Measurements from ENCODE around the gene CYP27C1.
"Not testable (repeated sequence)": the region's sequence is repeated elsewhere in the genome, so short reads cannot be mapped to it uniquely, and the experiment has no call there.

CYP27C1 gene

DNA sequence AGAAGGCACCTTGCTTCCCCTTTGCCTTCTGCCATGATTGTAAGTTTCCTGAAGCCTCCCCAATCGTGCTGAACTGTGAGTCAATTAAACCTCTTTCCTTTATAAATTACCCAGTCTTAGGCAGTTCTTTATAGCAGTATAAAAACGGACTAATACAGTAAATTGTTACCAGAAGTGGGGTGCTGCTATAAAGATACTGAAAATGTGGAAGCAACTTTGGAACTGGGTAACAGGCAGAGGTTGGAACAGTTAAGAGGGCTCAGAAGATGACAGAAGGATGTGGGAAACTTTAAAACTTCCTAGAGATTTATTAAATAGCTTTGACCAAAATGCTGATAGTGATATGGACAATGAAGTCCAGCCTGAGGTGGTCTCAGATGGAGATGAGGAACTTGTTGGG is 17.7 kb upstream of the CYP27C1 start:
- H3K4me1 ChIP-seq (ENCODE audit: control insufficient read depth in 1 of 2, insufficient read depth in 2 of 2, low read length in 2 of 2); H3K36me3 ChIP-seq (ENCODE audit: control insufficient read depth in 1 of 2, insufficient read depth in 2 of 2, low read length in 2 of 2); H3K27ac ChIP-seq (ENCODE audit: low read depth, low read length); H3K4me3 ChIP-seq (ENCODE audit: low read depth in 1 of 2, low read length in 2 of 2); H3K27me3 ChIP-seq (ENCODE audit: control insufficient read depth in 1 of 2, insufficient read depth in 2 of 2, low read length in 2 of 2); H3K9me3 ChIP-seq (ENCODE audit: control insufficient read depth in 1 of 2, low read length in 2 of 2); H3K9ac ChIP-seq (ENCODE audit: low read depth in 1 of 2, low read length in 2 of 2): not testable (repeated sequence)

DNA sequence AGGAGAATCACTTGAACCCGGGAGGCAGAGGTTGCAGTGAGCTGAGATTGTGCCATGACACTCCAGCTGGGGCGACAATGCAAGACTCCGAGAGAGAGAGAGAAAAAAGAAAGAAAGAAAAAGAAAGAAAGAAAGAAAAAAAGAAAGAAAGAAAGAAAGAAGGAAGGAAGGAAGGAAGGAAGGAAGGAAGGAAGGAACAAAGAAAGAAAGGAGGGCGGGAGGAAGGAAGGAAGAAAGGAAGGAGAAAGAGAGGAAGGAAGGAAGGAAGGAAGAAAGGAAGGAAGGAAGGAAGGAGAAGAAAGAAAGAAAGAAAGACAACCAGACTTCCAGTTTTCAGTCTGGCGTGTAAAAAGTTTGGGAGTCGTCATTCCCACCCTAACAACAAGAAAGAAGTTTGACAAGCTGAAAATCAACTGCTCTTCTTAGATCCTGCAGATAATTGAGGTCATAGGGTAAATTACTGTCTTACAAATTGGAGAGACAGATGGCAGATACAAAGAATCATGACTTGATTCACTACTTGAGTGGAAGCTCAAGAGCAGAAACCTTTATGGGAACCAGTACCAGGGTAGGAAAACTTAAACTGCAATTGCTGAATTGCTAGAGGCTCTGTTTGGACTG is 15.1 kb upstream of the CYP27C1 start:
- no peak overlapping the region for H3K27ac ChIP-seq (ENCODE audit: low read depth, low read length)
- no peaks in the 10 kb centered on the region for H3K4me1 ChIP-seq (ENCODE audit: control insufficient read depth in 1 of 2, insufficient read depth in 2 of 2, low read length in 2 of 2)
- no peaks in the 10 kb centered on the region for H3K9me3 ChIP-seq (ENCODE audit: control insufficient read depth in 1 of 2, low read length in 2 of 2)
- H3K36me3 ChIP-seq (ENCODE audit: control insufficient read depth in 1 of 2, insufficient read depth in 2 of 2, low read length in 2 of 2), result no peaks in the 10 kb centered on the region
- no peak overlapping the region for H3K9ac ChIP-seq (ENCODE audit: low read depth in 1 of 2, low read length in 2 of 2)
- no peaks in the 10 kb centered on the region for H3K27me3 ChIP-seq (ENCODE audit: control insufficient read depth in 1 of 2, insufficient read depth in 2 of 2, low read length in 2 of 2)
- H3K4me3 ChIP-seq (ENCODE audit: low read depth in 1 of 2, low read length in 2 of 2), result no peak overlapping the region

DNA sequence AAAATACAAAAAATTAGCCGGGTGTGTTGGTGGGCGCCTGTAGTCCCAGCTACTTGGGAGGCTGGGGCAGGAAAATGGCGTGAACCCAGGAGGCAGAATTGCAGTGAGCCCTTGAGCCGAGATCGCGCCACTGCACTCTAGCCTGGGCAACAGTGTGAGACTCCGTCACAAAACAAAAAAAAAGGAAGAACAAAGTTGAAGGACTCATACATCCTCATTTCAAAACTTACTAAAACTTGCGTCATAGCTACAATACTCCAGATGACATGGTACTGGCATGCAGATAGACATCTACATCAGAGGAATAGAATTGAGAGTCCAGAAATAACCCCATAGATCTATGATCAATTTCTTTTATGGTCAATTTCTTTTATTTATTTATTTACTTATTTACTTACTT is 13.6 kb upstream of the CYP27C1 start:
- Histone ChIP-seq H3K27me3 (ENCODE audit: control insufficient read depth in 1 of 2, insufficient read depth in 2 of 2, low read length in 2 of 2) (no peaks in the 10 kb centered on the region), H3K4me3 (ENCODE audit: low read depth in 1 of 2, low read length in 2 of 2) (no peak overlapping the region), H3K4me1 (ENCODE audit: control insufficient read depth in 1 of 2, insufficient read depth in 2 of 2, low read length in 2 of 2) (no peaks in the 10 kb centered on the region), H3K36me3 (ENCODE audit: control insufficient read depth in 1 of 2, insufficient read depth in 2 of 2, low read length in 2 of 2) (no peaks in the 10 kb centered on the region), H3K27ac (ENCODE audit: low read depth, low read length) (no peak overlapping the region), H3K9ac (ENCODE audit: low read depth in 1 of 2, low read length in 2 of 2) (no peak overlapping the region), H3K9me3 (ENCODE audit: control insufficient read depth in 1 of 2, low read length in 2 of 2) (no peaks in the 10 kb centered on the region)

DNA sequence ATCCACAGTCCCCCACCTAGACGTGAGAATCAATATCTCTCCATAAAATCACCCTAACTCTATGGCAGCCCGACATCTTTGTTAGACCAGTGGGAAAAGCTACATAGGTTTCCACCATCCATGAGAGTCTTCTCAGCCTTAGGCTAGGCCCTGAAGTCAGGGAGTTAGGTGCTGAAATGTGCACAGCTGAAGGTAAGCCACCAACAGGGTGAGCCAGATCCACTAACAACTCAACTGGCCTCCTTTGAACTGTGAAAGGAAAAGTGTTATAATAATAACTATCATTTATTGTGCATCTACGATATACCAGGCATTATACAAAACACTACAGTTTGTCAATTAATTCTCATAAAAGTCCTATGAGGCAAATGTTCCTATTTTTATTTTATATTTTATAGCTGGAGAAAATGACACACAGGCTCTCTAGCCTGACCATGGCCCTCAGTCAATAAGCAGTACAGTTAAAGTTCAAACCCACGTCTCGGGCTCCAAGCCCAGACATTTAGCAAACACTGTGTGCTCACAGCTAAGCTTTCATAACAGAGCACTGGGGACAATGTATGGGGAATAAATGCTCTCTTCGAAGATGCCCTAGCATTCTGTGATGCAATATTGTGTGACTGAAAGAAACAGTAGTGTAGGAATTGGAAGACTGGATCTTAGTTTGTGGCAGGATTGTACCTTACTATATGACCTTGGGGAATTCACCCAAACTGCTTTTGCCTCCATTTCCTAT is 11.2 kb upstream of the CYP27C1 start:
- Histone ChIP-seq H3K9ac (ENCODE audit: low read depth in 1 of 2, low read length in 2 of 2) (no peak overlapping the region), H3K27me3 (ENCODE audit: control insufficient read depth in 1 of 2, insufficient read depth in 2 of 2, low read length in 2 of 2) (no peaks in the 10 kb centered on the region), H3K4me1 (ENCODE audit: control insufficient read depth in 1 of 2, insufficient read depth in 2 of 2, low read length in 2 of 2) (peaks cover 6 to 7% of the 10 kb centered on the region in 2 donors), H3K27ac (ENCODE audit: low read depth, low read length) (no peak overlapping the region), H3K4me3 (ENCODE audit: low read depth in 1 of 2, low read length in 2 of 2) (no peak overlapping the region), H3K9me3 (ENCODE audit: control insufficient read depth in 1 of 2, low read length in 2 of 2) (peaks cover 0 to 2% of the 10 kb centered on the region in 2 donors), H3K36me3 (ENCODE audit: control insufficient read depth in 1 of 2, insufficient read depth in 2 of 2, low read length in 2 of 2) (no peaks in the 10 kb centered on the region)

DNA sequence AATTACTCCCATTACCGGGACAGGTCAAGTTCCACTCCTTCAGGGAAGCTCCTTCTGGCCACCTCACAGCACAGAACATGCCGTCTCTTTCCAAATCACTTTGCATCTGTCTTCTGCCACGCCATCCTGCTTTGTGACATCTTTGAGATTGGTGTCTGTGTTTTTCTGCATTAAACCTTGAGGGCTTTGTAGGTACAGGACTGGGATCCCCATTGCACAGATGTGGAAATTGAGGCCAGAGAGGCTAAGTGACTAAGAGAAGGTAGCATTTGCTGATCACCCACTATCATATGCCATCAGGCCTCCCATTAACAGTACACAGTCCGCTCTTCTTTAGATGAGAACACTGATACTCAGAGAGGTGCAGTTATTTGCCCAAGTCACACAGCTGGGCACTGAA is 9.5 kb upstream of the CYP27C1 start:
- H3K9me3 ChIP-seq (ENCODE audit: control insufficient read depth in 1 of 2, low read length in 2 of 2), result peaks cover 0 to 2% of the 10 kb centered on the region in 2 donors
- no peaks in the 10 kb centered on the region for H3K36me3 ChIP-seq (ENCODE audit: control insufficient read depth in 1 of 2, insufficient read depth in 2 of 2, low read length in 2 of 2)
- no peak overlapping the region for H3K27ac ChIP-seq (ENCODE audit: low read depth, low read length)
- H3K4me3 ChIP-seq (ENCODE audit: low read depth in 1 of 2, low read length in 2 of 2), result no peak overlapping the region
- H3K4me1 ChIP-seq (ENCODE audit: control insufficient read depth in 1 of 2, insufficient read depth in 2 of 2, low read length in 2 of 2), result peaks cover 11 to 12% of the 10 kb centered on the region in 2 donors
- no peak overlapping the region for H3K9ac ChIP-seq (ENCODE audit: low read depth in 1 of 2, low read length in 2 of 2)
- peaks cover 10 to 17% of the 10 kb centered on the region in 2 donors for H3K27me3 ChIP-seq (ENCODE audit: control insufficient read depth in 1 of 2, insufficient read depth in 2 of 2, low read length in 2 of 2)

DNA sequence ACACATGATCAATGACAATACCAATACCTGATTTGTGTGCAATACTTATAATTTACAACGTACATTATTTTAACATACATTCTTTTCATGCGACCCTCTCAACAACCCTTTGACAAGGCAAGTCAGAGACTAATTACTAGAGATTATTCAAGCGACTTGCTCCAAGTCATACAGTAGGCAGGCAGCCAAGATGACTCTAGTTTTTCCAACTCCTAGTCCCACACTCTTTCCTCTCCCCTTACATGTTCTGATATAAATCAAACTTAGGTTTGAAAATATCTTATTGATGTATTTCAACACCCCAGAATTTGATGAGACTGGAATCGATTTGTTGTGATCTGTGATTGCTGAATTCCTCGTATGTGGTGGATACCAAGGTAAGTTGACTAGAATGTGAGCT is 8.0 kb upstream of the CYP27C1 start:
- Histone ChIP-seq H3K27me3 (ENCODE audit: control insufficient read depth in 1 of 2, insufficient read depth in 2 of 2, low read length in 2 of 2) (peaks cover 13 to 21% of the 10 kb centered on the region in 2 donors), H3K36me3 (ENCODE audit: control insufficient read depth in 1 of 2, insufficient read depth in 2 of 2, low read length in 2 of 2) (no peaks in the 10 kb centered on the region), H3K9me3 (ENCODE audit: control insufficient read depth in 1 of 2, low read length in 2 of 2) (peaks cover 0 to 2% of the 10 kb centered on the region in 2 donors), H3K9ac (ENCODE audit: low read depth in 1 of 2, low read length in 2 of 2) (no peak overlapping the region), H3K4me3 (ENCODE audit: low read depth in 1 of 2, low read length in 2 of 2) (no peak overlapping the region), H3K4me1 (ENCODE audit: control insufficient read depth in 1 of 2, insufficient read depth in 2 of 2, low read length in 2 of 2) (peaks cover 11 to 12% of the 10 kb centered on the region in 2 donors), H3K27ac (ENCODE audit: low read depth, low read length) (no peak overlapping the region)

DNA sequence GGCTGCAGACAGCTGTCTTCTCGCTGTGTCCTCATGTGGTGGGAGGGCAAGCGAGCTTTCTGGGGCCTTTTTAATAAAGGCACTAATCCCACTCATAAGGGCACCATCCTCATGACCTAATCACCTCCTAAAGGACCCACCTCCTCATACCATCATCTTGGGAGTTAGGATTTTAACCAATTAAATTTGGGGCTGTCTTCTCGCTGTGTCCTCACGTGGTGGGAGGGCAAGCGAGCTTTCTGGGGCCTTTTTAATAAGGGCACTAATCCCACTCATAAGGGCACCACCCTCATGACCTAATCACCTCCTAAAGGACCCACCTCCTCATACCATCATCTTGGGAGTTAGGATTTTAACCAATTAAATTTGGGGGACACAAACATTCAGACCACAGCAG is 7.2 kb upstream of the CYP27C1 start:
- not testable (repeated sequence) for H3K9ac ChIP-seq (ENCODE audit: low read depth in 1 of 2, low read length in 2 of 2); H3K36me3 ChIP-seq (ENCODE audit: control insufficient read depth in 1 of 2, insufficient read depth in 2 of 2, low read length in 2 of 2); H3K4me3 ChIP-seq (ENCODE audit: low read depth in 1 of 2, low read length in 2 of 2); H3K9me3 ChIP-seq (ENCODE audit: control insufficient read depth in 1 of 2, low read length in 2 of 2); H3K27ac ChIP-seq (ENCODE audit: low read depth, low read length)
- peaks cover 11 to 12% of the 10 kb centered on the region in 2 donors for H3K4me1 ChIP-seq (ENCODE audit: control insufficient read depth in 1 of 2, insufficient read depth in 2 of 2, low read length in 2 of 2)
- H3K27me3 ChIP-seq (ENCODE audit: control insufficient read depth in 1 of 2, insufficient read depth in 2 of 2, low read length in 2 of 2), result peaks cover 13 to 24% of the 10 kb centered on the region in 2 donors

DNA sequence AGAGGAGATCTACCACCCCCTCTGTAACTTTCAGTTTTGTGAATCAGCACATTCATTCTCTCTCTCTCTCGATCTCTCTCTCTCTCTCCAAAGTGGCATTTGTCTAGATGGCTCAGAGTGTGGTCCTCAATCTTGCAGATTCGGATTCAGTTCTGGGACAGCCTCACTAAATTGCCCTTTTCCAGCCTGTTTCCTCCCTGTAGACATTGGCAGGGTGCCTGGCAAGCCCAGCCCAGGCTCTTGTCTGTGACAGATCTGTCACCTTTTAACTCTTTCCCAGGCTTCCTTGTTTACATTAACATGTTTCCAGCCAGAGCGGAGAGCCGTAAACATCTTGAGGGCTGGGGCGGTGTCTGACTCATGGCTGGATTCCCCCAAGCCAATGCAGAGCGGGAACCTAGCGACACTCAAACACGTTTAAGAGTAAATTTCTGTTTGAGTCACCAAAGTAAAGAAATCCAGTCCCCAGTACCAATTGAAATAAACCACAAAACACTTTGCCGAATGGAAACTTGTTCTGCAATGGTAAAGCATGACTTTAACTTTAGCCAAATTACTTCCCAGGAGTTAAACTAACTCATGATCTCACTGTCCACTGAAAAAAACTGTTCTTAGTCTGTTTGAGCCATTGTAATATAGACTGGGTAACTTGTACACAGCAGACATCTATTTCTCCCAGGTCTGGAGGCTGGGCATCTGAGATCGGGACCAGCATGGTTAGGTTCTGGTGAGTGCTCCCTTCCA is 6.6 kb upstream of the CYP27C1 start:
- peaks cover 13 to 24% of the 10 kb centered on the region in 2 donors for H3K27me3 ChIP-seq (ENCODE audit: control insufficient read depth in 1 of 2, insufficient read depth in 2 of 2, low read length in 2 of 2)
- no peak overlapping the region for H3K27ac ChIP-seq (ENCODE audit: low read depth, low read length)
- peak overlapping the region; percentile 32 to 33 for H3K4me3 ChIP-seq (ENCODE audit: low read depth in 1 of 2, low read length in 2 of 2)
- H3K9ac ChIP-seq (ENCODE audit: low read depth in 1 of 2, low read length in 2 of 2), result no peak overlapping the region
- peaks cover 11 to 12% of the 10 kb centered on the region in 2 donors for H3K4me1 ChIP-seq (ENCODE audit: control insufficient read depth in 1 of 2, insufficient read depth in 2 of 2, low read length in 2 of 2)
- peaks cover 0 to 2% of the 10 kb centered on the region in 2 donors for H3K9me3 ChIP-seq (ENCODE audit: control insufficient read depth in 1 of 2, low read length in 2 of 2)
- no peaks in the 10 kb centered on the region for H3K36me3 ChIP-seq (ENCODE audit: control insufficient read depth in 1 of 2, insufficient read depth in 2 of 2, low read length in 2 of 2)

DNA sequence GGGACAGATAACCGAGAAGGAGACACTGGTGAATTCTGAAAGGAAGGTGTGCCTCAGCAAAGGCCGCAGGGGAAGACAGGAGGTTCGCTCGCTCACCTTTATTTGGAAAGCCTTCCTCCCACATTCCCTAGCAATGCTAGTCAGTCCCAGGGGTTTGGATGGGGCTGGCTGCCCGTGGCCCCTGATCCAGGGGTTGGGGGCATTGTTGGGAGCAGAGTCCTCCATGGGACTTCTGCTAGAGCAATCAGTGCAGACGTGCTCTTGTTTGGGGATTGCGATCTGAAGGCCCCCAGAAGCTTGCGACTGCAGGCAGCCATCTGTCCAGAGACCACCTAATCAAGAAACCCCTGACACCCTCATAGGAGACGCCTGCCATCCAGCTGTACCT is 6.0 kb upstream of the CYP27C1 start:
- Histone ChIP-seq H3K9ac (ENCODE audit: low read depth in 1 of 2, low read length in 2 of 2) (no peak overlapping the region), H3K27ac (ENCODE audit: low read depth, low read length) (no peak overlapping the region), H3K4me3 (ENCODE audit: low read depth in 1 of 2, low read length in 2 of 2) (peak overlapping the region; percentile 32 to 33), H3K9me3 (ENCODE audit: control insufficient read depth in 1 of 2, low read length in 2 of 2) (peaks cover 0 to 2% of the 10 kb centered on the region in 2 donors), H3K36me3 (ENCODE audit: control insufficient read depth in 1 of 2, insufficient read depth in 2 of 2, low read length in 2 of 2) (no peaks in the 10 kb centered on the region), H3K27me3 (ENCODE audit: control insufficient read depth in 1 of 2, insufficient read depth in 2 of 2, low read length in 2 of 2) (peaks cover 16 to 26% of the 10 kb centered on the region in 2 donors), H3K4me1 (ENCODE audit: control insufficient read depth in 1 of 2, insufficient read depth in 2 of 2, low read length in 2 of 2) (peaks cover 11 to 12% of the 10 kb centered on the region in 2 donors)
